Measurements from ENCODE around the gene MYO7B. TPM values are rescaled to one million over a fixed set of nuclear protein-coding genes. Genes with fewer than 3 reads are reported as not detected.

The MYO7B gene
- polyA plus RNA-seq, 1 of the 3 experiments (the other 2 are of a cell fraction), result 0.08 TPM

GRCh38 chr2:127650785-127651380, 115.4 kb downstream of the MYO7B start:
- Histone ChIP-seq H3F3A (replicated peaks; ENCODE audit: insufficient read depth) (no peaks in the 10 kb centered on the region), H3K9me3 (no peaks in the 10 kb centered on the region), H2AFZ (ENCODE audit: low read depth) (no peak overlapping the region), H3K36me3 (replicated peaks in 1 of 2; ENCODE audit: control insufficient read depth in 1 of 2, insufficient read depth in 2 of 2, low read length in 1 of 2) (no peaks in the 10 kb centered on the region), H3K79me2 (ENCODE audit: insufficient read depth) (no peaks in the 10 kb centered on the region), H3K4me1 (ENCODE audit: control insufficient read depth in 1 of 2, insufficient read depth in 2 of 2, low read depth in 1 of 2, low read length in 1 of 2) (peaks cover 0 to 59% of the 10 kb centered on the region in 2 experiments; a peak in 1 of 4 replicates), H4K20me1 (ENCODE audit: insufficient read depth) (no peaks in the 10 kb centered on the region), H3K9ac (no peak overlapping the region), H3K27me3 (ENCODE audit: insufficient read depth) (no peaks in the 10 kb centered on the region), H3K4me2 (no peak overlapping the region), H3K9me2 (no peaks in the 10 kb centered on the region), H3K27ac (ENCODE audit: low read depth in 2 of 2, low read length in 1 of 2) (peak overlapping the region in 1 of 2 experiments; percentile 94; a peak in 2 of 4 replicates), H3K4me3 (ENCODE audit: low read depth in 2 of 2, low read length in 1 of 2) (no peak overlapping the region)
- TF ChIP-seq ELF1 (IDR thresholded peaks at IDR 0.05), result no peak
- POLR2A ChIA-PET, result no interaction called here
- CTCF ChIA-PET, result interaction anchor here (0.7 to 3.2 kb wide), 19 partner anchors 11 to 327 kb away, joined by 3 to 37 read pairs (median 6); partner anchors contain the start of gene LIMS2
- 91% methylated on average over 22 of the region's 28 CpGs for WGBS (ENCODE audit: low lambda C conversion rate)
- no peak for DNase-seq

- 85% methylated on average over 23 of the region's 29 CpGs for WGBS (ENCODE audit: low lambda C conversion rate)
Observed at GRCh38 chr2:127651381-127651809, 115.9 kb downstream of the MYO7B start.

More at GRCh38 chr2:127651381-127651809, 115.9 kb downstream of the MYO7B start:
- Histone ChIP-seq H4K20me1 (ENCODE audit: insufficient read depth) (no peaks in the 10 kb centered on the region), H3F3A (replicated peaks; ENCODE audit: insufficient read depth) (no peaks in the 10 kb centered on the region), H3K9me2 (no peaks in the 10 kb centered on the region), H3K27me3 (ENCODE audit: insufficient read depth) (no peaks in the 10 kb centered on the region), H3K9me3 (no peaks in the 10 kb centered on the region), H2AFZ (ENCODE audit: low read depth) (no peak overlapping the region), H3K9ac (no peak overlapping the region), H3K27ac (ENCODE audit: low read depth in 2 of 2, low read length in 1 of 2) (peak overlapping the region in 1 of 2 experiments; percentile 94; a peak in 2 of 4 replicates), H3K4me1 (ENCODE audit: control insufficient read depth in 1 of 2, insufficient read depth in 2 of 2, low read depth in 1 of 2, low read length in 1 of 2) (peaks cover 0 to 60% of the 10 kb centered on the region in 2 experiments; a peak in 1 of 4 replicates), H3K4me2 (no peak overlapping the region), H3K4me3 (ENCODE audit: low read depth in 2 of 2, low read length in 1 of 2) (no peak overlapping the region), H3K36me3 (replicated peaks in 1 of 2; ENCODE audit: control insufficient read depth in 1 of 2, insufficient read depth in 2 of 2, low read length in 1 of 2) (no peaks in the 10 kb centered on the region), H3K79me2 (ENCODE audit: insufficient read depth) (no peaks in the 10 kb centered on the region)
- CTCF ChIA-PET, result interaction anchor here (0.7 to 3.2 kb wide), 5 partner anchors 12 to 159 kb away, joined by 3 to 21 read pairs (median 3); no protein-coding TSS in a partner anchor
- TF ChIP-seq IRF3 (IDR thresholded peaks at IDR 0.05; ENCODE audit: low read depth, low read length) (no peak), PBX3 (IDR thresholded peaks at IDR 0.05) (no peak), USF2 (IDR thresholded peaks at IDR 0.05; ENCODE audit: borderline replicate concordance, low read depth, low read length) (no peak)
- POLR2A ChIA-PET, result no interaction called here
- DNase-seq, result no peak
